ENCODE measurements around the gene CADM1.

The CADM1 gene

GRCh38 chr11:115437902-115438575 is 66.2 kb downstream of the CADM1 start:
- no peak for DNase-seq

GRCh38 chr11:115430345-115430744 is 73.9 kb downstream of the CADM1 start:
- no peak for DNase-seq

GRCh38 chr11:115428306-115428705 is 75.9 kb downstream of the CADM1 start:
- no peak for DNase-seq

GRCh38 chr11:115425816-115426215 is 78.4 kb downstream of the CADM1 start:
- no peak for DNase-seq

- DNase-seq: no peak
Measured at GRCh38 chr11:115425250-115425649, 79.0 kb downstream of the CADM1 start.

- no peak for DNase-seq
Measured at GRCh38 chr11:115423728-115424459, 80.3 kb downstream of the CADM1 start.

GRCh38 chr11:115421992-115422689 is 82.1 kb downstream of the CADM1 start:
- DNase-seq: no peak

GRCh38 chr11:115421352-115421991 is 82.7 kb downstream of the CADM1 start:
- DNase-seq: no peak

- no peak for DNase-seq
Measured at GRCh38 chr11:115420505-115420904, 83.7 kb downstream of the CADM1 start.

GRCh38 chr11:115418626-115419025 is 85.6 kb downstream of the CADM1 start:
- DNase-seq: no peak

GRCh38 chr11:115418081-115418480 is 86.1 kb downstream of the CADM1 start:
- no peak for DNase-seq

GRCh38 chr11:115411120-115411519 is 93.1 kb downstream of the CADM1 start:
- DNase-seq: no peak

GRCh38 chr11:115409691-115410220 is 94.5 kb downstream of the CADM1 start:
- DNase-seq: no peak

GRCh38 chr11:115409116-115409670 is 95.0 kb downstream of the CADM1 start:
- no peak for DNase-seq

GRCh38 chr11:115408036-115408921 is 95.9 kb downstream of the CADM1 start:
- DNase-seq: no peak

- no peak for DNase-seq
Measured at GRCh38 chr11:115407496-115407895, 96.7 kb downstream of the CADM1 start.

- no peak for DNase-seq
Measured at GRCh38 chr11:115406404-115406803, 97.8 kb downstream of the CADM1 start.

- DNase-seq: no peak
Measured at GRCh38 chr11:115398333-115399080, 105.7 kb downstream of the CADM1 start.

GRCh38 chr11:115396533-115396932 is 107.7 kb downstream of the CADM1 start:
- no peak for DNase-seq

- no peak for DNase-seq
Measured at GRCh38 chr11:115393950-115394349, 110.3 kb downstream of the CADM1 start.

- no peak for DNase-seq
Measured at GRCh38 chr11:115391598-115391997, 112.6 kb downstream of the CADM1 start.
